MG63 (cell line): ENCODE data around the gene SLC45A1. TPM values are rescaled to one million over a fixed set of nuclear protein-coding genes. Genes with fewer than 3 reads are reported as not detected.

Experiments used
- DNase-seq: peaks from one replicate; pipeline ENCODE4 v3.0.0-alpha.2; 2020
- H3K27me3 ChIP-seq: fragments of 250-450 bp; sonication (Bioruptor Pico); 2 replicates; pipeline ENCODE4 v1.5.1; 2020; ENCODE audit warnings: mild to moderate bottlenecking, moderate library complexity
- H3K36me3 ChIP-seq: fragments of 250-450 bp; sonication (Bioruptor Pico); 2 replicates; pipeline ENCODE4 v1.5.1; 2020; ENCODE audit warnings: mild to moderate bottlenecking, moderate library complexity
- H3K4me3 ChIP-seq: fragments of 250-450 bp; sonication (Bioruptor Pico); 2 replicates; pipeline ENCODE4 v1.5.1; 2020; ENCODE audit warnings: mild to moderate bottlenecking, moderate library complexity
- H3K9me3 ChIP-seq: fragments of 250-450 bp; sonication (Bioruptor Pico); 2 replicates; pipeline ENCODE4 v1.5.1; 2020; ENCODE audit warnings: mild to moderate bottlenecking, moderate library complexity
- total RNA-seq: library from RNA; depleted of rRNA; stranded (reverse); fragments of >200 nt; shearing (Covaris generic); gene quantifications from 2 replicates; pipeline ENCODE4 v1.2.3, GENCODE V29; 2014; ENCODE audit warnings: low replicate concordance

The SLC45A1 gene
- total RNA-seq, 1 experiment from 2014 or later = 0.76 TPM

DNA sequence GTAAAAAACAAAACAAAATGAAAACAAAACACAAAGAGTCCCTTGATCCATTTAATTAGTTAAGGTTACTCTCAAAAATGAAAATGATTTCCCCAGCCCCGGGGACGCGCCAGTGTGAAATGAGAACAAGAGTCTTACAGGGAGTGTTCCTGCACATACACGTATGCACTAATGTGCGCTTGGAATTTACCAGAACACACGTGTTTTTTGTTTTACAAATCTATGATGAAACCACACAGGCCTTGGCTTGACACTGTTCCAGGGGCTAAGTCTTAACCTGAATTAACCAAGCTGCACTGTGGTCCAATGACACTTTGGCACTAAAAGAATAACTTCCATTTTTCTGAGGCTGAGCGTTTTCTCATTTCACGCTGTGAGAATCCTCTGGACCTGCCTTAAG, 63.7 kb downstream of the SLC45A1 start:
- Histone ChIP-seq H3K27me3 (no peaks in the 10 kb centered on the region), H3K36me3 (peaks cover 31% of the 10 kb centered on the region), H3K9me3 (no peaks in the 10 kb centered on the region), H3K4me3 (no peak overlapping the region)
- DNase-seq = no peak

DNA sequence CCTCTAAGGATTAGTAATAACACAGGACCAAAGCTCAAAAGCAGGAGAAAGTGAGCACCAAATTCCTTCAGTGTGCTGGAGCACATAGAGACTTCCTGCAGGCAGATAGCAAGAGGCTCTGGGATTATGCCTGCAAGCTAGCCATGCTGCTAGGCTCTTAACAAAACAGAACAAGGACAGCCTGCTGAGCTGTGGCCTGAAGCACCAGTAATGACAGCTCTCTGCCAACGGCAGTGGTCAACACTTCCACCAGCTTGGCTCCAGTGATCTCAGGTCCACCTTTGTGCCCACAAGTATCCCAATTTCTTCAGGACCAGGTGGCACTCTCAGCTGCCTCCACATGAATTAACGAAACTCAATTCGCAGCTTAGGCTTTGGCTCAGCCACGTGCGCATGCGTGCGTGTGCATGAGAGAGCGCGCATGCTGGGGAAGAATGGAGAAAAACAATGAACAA, 64.2 kb downstream of the SLC45A1 start:
- no peak overlapping the region for H3K4me3 ChIP-seq
- H3K36me3 ChIP-seq = peaks cover 31% of the 10 kb centered on the region
- H3K27me3 ChIP-seq = no peaks in the 10 kb centered on the region
- peak; percentile 24 for DNase-seq
- no peaks in the 10 kb centered on the region for H3K9me3 ChIP-seq

DNA sequence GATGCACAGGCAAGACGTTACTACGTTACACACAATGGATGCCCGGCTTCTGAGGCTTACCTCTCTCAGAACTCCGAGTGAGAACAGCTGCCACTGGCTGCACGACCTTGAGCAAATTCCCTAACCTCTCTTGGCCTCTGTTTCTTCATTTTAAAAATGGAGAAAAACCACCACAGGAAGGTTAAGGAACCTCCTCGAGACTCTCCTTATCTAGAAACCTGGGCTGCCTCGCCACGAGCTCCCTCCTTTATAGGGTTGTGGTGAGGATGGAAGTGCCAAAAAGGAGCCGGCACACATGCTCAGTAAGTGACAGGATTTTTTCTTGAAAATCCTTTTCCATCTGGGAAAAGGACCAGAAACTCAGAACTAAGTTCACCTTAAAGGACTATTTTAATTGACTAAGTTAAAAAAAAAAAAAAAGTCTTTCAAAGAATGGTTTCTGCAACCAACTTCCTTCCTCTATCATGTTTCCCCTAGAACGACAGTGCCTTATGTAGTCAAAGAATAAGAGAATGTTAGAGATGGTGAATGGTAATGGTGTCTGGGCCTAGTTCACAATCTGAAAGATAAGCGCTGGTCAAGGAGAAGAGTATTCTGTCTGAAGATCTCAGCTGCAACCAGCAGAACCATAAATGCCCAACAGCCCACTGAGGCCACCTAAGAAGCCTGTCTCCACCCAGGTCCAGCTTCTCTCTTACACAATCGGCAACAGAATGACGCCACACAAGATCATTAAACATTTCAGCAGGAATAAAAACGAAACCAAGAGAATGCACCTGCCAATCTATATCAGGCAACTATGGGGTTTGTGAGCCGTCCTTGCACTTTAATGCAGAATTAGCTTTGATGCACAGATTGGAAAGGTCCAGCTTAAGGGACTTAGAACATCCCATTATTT, 64.9 kb downstream of the SLC45A1 start:
- Histone ChIP-seq H3K36me3 (peaks cover 31% of the 10 kb centered on the region), H3K27me3 (no peaks in the 10 kb centered on the region), H3K9me3 (no peaks in the 10 kb centered on the region), H3K4me3 (no peak overlapping the region)
- DNase-seq = no peak

DNA sequence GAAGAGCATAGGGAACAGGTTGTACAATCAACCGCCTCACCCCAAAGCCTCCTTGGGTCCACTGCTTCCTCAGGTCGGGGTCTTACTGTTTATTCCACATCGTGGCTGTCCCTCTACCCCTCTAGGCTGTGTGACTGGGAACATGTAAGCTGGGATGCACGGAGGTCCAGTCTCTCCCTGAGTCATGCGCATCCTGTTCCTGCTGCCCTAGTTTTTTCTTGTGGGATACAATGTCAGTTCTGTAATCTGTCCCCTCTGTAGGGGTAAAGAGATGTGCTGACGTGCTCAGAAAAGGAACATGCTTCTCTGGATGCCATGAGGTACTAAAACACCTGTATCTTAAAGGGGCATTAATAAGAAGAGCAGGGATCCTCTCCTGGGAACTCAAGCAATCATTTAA, 66.2 kb downstream of the SLC45A1 start:
- H3K4me3 ChIP-seq = no peak overlapping the region
- no peaks in the 10 kb centered on the region for H3K27me3 ChIP-seq

DNA sequence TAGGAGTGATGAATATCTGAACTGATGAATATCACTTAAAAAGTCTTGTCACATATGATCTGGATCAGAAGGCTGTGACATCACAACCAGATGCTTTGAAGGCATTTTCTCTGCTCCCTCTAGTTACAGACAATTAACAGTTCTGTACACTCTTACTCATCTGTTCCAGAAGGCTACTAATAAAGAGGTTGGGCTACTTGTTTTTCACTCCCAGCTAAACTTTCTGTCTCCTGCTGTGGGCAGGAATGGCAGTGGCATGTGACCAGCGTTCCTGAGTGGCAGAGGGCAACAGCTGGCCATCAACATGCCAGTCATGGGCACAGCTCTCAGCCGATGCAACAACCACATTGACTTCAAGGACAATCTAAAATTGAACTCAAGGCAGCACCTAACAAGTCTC, 66.7 kb downstream of the SLC45A1 start:
- Histone ChIP-seq H3K27me3 (no peaks in the 10 kb centered on the region), H3K4me3 (no peak overlapping the region), H3K36me3 (peaks cover 35% of the 10 kb centered on the region), H3K9me3 (no peaks in the 10 kb centered on the region)
- no peak for DNase-seq

More for the DNA sequence above, 66.2 kb downstream of the SLC45A1 start:
- H3K9me3 ChIP-seq = no peaks in the 10 kb centered on the region
- peaks cover 33% of the 10 kb centered on the region for H3K36me3 ChIP-seq
- no peak for DNase-seq

DNA sequence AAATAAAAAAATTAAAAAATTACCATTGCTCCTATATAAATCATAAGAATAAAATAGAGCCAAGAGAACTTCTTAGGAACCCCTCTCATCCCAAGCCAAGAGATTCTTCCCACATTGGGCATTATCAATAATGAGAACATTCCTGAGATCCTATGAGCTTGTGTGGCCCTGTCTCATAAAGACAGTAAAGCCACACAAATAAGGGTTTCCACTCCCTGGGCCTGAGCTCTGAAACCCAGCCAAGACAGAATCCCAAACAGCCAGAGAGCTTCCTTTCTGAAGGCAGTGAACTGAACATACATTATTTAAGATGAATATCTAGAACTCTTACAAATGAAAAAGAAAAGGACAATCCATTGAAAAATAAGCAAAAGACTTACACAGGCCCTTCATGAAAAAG, 68.3 kb downstream of the SLC45A1 start:
- Histone ChIP-seq H3K36me3 (peaks cover 36% of the 10 kb centered on the region), H3K4me3 (no peak overlapping the region), H3K9me3 (no peaks in the 10 kb centered on the region), H3K27me3 (no peaks in the 10 kb centered on the region)
- DNase-seq = no peak

DNA sequence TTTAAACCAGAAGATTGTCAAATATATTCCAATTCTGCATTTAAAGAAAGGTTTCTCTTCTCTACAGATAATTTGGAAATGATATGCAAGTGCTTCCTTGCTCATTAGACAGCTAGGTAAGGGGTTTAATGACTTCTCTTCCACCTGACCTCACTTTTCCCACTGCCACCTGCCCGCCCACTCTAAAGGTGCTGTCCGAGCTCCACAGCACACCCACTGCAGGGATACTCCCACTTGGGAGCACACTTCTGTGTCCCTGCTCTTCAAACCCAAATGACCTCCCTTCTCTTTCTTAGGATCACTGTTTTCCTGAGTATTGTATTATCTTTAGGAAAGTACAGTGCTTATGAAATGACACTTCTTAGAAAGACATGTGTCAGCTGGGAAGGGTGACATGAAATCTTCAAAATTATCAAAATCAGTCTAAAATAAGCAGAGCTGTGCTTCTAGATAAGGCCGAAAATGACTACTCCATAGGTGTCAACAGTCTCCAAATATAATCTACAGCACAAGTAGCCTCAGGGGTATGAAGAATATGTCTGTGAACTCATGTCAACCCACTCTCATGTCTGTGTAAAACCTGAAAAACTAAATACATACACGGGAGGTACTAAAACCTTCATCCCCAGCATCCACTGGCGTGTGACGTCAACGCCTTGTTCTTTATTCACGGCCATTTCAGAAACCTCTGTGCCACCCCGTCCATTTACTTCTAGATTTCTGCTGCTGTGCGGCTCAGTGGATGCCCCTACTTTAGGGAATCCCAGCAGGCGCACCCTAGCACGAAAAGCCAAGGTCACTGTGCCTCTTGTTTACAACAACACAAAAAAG, 71.0 kb downstream of the SLC45A1 start:
- H3K27me3 ChIP-seq = no peaks in the 10 kb centered on the region
- H3K36me3 ChIP-seq = peaks cover 44% of the 10 kb centered on the region
- H3K9me3 ChIP-seq = no peaks in the 10 kb centered on the region
- no peak for DNase-seq
- no peak overlapping the region for H3K4me3 ChIP-seq

DNA sequence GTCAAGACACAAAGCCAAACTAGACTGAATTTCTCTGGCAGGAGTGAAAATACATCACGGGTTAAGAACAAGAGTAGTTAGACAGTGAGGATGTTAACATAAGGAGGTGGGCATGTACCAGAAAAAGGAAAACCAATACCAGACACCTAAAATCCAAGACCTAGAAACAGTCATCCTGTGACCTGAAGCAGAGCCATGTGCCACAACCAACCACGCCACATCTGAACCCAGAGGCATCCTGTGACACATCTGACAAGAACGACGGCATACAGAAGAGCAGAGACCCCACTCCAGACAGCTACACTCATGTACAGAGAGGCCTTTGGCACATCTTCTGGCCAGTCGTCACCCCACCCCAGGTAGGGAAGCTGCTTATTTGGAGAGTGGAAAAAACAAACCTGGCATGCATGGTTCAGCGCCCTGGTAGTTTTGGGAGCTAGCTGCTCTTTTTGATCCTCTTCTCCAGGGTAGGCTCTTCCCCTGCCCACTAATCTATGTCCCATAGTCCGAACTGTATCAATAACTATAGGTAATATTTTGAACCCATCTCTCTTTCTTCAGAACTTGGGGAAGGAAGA, 72.1 kb downstream of the SLC45A1 start:
- no peak for DNase-seq

DNA sequence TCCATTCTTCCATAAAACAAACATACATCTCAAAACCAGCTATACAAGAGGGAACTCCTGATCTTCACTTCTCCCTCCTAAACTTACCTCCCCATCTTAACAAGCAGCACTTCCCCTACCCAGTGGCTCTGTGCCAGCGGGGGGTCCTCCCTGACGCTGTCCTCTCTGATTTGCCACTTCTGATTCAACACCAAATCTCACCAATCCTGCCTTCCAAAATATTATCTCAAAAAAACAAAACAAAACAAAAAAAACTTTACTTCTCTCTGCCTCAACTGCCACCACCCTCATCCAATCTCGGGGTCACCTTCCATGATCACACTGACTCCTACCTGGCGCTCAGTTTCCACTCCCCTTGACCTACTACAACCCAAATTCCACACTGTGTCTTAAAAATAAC, 72.8 kb downstream of the SLC45A1 start:
- Histone ChIP-seq H3K36me3 (peaks cover 41% of the 10 kb centered on the region), H3K4me3 (no peak overlapping the region), H3K9me3 (no peaks in the 10 kb centered on the region), H3K27me3 (no peaks in the 10 kb centered on the region)
- DNase-seq = no peak

More for the DNA sequence above, 72.1 kb downstream of the SLC45A1 start:
- no peaks in the 10 kb centered on the region for H3K9me3 ChIP-seq
- no peaks in the 10 kb centered on the region for H3K27me3 ChIP-seq
- no peak overlapping the region for H3K4me3 ChIP-seq
- peaks cover 41% of the 10 kb centered on the region for H3K36me3 ChIP-seq

DNA sequence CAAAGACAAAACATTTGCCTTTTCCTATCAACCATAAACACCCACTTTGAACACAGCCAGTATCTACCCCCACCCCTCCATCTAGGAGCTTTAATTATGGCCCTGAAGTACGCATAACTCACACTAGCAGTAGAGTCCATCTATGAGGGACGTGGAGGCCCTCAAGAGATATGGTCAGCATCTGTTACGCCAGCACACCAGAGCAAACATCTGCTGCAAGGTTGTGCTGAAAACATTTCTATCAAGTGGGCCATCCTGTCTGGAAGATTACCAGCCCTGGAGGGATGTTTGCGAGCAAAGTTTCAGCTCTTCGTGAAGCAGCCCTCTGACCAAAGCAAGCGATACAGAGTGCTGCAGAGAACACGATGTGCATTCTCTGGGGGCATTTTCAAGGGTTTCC, 74.6 kb downstream of the SLC45A1 start:
- H3K4me3 ChIP-seq = no peak overlapping the region
- no peaks in the 10 kb centered on the region for H3K27me3 ChIP-seq
- H3K9me3 ChIP-seq = no peaks in the 10 kb centered on the region
- no peak for DNase-seq
- peaks cover 48% of the 10 kb centered on the region for H3K36me3 ChIP-seq
